ENCODE results near the gene TNFSF12.

DNA sequence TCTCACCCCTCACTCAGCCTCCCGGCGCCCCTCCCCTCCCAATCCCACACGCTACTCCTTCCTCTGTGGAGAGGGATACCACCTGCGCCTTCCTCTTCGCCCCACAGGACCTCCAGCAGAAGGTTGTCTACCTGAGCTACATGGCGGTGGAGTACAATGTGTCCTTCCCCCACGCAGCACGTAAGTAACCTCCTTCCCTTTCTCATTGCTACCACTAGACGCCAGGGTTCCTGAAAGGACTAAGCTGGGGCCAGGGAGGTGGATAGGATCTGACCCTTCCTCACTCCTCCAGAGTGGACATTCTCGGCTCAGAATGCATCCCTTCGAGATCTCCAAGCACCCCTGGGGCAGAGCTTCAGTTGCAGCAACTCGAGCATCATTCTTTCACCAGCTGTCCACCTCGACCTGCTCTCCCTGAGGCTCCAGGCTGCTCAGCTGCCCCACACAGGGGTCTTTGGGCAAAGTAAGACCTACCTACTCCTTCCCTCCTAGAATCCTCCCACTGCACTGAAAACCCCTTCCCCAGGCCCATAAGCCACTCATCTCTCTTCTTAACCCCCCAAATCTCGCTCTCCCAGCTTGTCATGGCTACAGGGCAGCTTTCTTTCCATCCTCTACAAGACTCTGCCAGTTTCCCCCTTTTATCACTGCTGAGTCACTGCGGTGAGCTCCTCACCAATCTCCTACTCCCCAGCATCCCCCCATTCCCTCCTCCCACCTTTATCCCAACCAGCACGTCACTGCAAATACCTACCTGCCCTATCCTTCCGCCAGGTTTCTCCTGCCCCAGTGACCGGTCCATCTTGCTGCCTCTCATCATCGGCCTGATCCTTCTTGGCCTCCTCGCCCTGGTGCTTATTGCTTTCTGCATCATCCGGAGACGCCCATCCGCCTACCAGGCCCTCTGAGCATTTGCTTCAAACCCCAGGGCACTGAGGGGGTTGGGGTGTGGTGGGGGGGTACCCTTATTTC is 32.0 kb downstream of the TNFSF12 start:
- TF ChIP-seq, protein P1, sequence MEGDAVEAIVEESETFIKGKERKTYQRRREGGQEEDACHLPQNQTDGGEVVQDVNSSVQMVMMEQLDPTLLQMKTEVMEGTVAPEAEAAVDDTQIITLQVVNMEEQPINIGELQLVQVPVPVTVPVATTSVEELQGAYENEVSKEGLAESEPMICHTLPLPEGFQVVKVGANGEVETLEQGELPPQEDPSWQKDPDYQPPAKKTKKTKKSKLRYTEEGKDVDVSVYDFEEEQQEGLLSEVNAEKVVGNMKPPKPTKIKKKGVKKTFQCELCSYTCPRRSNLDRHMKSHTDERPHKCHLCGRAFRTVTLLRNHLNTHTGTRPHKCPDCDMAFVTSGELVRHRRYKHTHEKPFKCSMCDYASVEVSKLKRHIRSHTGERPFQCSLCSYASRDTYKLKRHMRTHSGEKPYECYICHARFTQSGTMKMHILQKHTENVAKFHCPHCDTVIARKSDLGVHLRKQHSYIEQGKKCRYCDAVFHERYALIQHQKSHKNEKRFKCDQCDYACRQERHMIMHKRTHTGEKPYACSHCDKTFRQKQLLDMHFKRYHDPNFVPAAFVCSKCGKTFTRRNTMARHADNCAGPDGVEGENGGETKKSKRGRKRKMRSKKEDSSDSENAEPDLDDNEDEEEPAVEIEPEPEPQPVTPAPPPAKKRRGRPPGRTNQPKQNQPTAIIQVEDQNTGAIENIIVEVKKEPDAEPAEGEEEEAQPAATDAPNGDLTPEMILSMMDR (IDR thresholded peaks at IDR 0.05; ENCODE audit: low read length), result no peak
- TF ChIP-seq EZH2phosphoT487 (IDR thresholded peaks at IDR 0.05; ENCODE audit: low read length), result no peak
